Measurements from ENCODE around the gene NDUFAF8.

The NDUFAF8 gene

DNA sequence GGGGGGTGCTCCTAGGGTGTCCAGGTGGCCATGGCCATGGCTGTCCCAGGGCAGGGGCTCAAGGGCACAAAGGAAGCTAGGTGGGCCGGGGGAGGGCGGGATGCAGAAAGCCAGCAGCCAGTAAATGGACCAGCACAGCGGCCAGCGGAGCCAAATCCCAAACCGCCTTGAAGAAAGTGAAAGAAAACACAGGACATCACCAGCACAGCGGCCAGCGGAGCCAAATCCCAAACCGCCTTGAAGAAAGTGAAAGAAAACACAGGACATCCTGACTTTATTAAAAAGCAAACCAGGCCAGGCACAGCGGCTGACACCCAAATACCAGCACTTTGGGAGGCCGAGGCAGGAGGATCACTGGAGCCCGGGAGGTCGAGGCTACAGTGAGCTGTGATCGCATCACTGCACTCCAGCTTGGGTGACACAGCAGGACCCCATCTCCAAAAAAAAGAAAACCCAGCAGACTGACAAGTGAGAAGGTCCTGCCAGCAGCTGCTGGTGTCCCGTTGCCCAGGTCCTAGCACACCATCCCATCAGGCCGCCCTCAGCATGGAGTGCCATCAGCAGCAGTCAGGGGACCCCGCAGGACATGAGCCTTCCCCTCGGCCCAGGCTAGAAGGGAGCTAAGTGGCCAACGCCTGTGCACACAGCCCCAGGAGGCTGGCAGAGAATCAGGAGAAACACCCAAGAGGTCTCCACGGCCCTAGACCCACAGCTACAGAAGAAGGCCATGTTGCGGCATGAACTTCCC, 39.0 kb downstream of the NDUFAF8 start:
- DNase-seq, result no peak

DNA sequence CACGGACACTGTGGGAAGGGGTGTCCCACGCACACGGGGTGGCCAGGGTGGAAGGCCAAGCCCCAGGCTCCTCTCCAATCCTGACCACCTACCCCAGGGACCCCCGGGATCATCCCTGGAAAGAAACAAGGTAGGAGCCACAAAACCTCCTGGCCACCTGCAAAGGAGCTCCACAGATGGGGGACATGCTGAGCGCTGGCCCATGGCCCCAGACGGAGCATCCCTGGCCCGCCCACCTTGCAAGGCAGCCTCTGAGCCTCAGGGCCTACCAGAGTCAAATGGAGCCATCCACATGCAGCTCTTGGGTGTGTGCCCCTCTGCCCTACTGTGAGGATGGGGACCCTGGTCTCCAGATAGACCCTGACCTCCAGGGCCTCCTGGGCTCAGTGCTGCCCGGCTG, 39.7 kb downstream of the NDUFAF8 start:
- no peak for DNase-seq

DNA sequence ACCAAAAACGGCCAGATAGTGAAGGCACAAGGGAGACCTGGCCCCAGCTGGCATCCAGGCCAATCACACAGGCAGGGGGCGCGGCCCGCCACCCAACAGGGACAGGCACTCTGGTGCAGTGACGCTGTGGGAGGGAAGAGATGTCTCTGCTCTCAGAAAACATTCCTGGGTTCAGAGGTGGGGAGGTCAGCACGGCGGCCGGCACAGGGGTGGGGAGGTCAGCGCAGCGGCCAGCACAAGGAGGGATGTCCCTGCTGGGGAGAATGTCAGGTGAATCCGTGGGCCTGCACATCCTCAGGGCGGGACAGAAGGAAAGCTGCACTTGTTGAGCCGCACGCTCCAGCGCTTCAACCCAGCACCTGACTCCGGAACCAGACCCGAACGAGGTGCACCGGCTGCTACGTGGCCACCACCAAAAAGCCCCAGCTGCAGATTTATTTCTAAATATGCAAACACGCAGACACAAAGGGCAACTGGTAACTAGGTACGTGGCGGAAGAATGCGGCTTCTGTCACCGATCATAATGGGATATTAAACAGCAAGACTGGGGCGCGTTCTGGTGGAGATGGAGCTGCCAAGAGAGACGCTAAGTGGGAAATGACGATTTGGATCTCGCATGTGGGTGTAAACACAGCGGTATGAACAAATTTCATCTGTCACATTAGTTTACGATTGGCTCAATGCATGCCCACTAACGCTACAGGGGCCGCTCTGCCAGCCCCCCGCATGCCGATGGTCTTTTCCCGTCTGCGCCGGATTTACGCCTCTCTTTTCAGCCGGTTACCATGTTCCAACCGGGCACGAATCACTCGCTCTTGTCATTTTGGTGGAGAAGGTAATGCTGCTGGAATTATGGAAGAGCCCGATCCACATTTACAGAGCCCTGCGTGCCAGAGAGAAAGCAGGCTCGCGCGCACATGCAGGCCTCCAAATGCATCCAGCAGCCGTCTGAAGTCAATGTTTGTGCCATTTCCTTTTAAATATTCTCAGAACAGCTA, 40.5 kb downstream of the NDUFAF8 start:
- DNase-seq, result no peak

DNA sequence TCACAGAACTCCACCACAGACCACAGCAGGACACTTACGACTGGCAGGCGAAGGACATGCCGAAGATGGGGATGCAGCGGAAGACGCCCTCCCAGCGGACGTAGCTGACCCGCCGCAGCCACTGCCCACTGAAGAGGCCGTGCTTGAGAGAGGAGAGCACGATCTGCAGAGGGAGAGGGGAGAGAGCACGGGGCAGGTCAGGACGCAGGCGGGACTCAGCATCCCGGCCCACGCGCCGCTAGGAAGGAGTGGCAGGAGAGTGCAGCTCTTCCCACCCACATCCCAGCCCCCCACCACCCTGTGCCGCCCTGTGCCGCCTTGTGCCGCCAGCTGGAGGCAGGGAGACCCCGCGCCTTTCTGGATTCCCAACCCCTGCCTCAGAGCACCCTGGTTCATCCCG, 41.5 kb downstream of the NDUFAF8 start:
- no peak for DNase-seq

DNA sequence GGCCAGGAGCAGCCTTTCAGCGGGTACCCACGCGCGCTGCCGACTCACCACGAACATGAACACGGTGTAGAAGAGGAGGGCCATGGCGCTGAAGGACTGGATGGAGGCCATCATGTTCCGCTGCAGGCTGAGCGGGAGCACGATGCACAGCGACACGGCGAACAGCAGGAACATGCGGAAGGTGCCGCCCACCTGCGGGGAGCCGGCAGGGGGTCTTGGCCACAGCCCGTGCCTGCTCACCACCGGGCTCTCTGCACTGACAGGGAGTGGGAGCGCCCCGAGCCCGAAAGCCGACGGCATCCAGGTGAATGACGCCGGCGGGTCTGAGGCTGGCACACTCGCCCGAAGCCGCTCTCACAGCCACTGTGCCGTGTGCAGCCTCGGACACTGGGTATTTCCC, 43.0 kb downstream of the NDUFAF8 start:
- no peak for DNase-seq

DNA sequence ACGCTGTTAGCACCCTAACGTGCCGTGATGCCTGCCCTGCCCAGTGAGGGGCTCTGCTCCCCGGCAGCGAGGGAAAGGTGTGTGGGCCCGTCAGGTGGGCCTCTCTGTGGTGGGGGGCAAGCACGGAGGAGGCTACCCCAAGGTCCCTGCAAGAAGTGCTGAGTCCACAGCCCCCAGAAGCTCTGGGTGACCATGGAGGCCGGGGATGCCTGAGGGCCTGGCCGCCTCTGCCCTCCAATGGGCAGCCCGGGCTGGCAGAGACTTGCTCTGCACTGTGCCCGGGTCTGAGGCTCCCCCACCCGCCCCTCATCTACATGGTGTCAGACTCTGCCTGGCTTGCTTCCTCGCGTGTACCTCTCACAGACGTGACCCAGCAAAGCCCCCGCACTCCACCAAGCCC, 43.8 kb downstream of the NDUFAF8 start:
- DNase-seq, result no peak

DNA sequence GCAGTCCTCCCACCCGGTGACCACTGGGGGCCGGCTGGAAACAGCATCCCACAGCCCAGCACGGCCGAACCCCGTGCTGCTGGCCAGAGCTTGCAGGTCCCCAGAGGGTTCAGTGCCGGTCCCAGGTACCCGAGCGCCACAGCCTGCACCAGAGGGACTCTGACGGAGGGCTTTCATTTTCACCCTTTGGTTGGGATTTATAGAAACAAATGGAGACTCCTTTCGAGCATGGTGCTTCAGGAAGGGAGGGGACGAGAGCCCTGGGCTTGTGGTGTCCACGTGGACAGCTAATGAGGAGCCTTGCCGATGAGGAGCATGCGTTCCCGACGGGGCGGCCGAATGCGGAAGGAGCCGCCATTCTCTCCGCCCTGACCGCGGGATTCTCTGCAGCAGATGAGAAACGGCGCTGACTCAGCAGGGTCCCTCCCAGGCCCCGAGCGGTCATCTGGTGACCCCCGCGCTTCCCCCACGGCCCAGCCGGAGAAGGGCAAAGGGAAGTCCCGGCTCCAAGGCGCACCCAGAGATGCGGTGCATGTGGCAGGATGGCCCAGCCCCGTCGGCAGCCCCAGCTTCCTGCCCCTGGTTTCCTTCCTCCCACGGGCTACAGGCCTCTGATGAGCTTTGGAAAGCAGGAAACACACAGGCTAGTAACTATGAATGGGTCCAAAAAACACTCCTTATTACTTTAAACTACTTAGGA, 46.2 kb downstream of the NDUFAF8 start:
- DNase-seq, result peak; percentile 68

DNA sequence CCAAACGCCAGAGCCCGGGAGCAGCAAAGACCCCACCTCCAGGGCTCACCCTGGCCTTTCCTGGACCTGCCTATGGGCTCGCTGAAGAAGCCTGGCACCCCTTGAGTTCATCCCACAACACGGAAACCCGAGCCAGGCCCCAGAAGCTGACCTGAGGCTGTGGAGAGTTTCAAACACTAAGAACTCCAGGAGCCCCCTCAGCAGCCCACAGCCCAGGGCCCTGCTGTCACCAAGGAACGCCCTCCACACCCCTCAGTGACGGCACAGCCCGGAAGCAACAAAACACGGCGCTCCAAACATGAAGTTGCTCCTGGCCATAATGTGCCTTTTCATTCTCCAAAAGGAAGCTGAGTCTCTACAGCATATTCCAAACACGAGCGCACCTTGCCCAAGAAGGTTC, 46.8 kb downstream of the NDUFAF8 start:
- no peak for DNase-seq

DNA sequence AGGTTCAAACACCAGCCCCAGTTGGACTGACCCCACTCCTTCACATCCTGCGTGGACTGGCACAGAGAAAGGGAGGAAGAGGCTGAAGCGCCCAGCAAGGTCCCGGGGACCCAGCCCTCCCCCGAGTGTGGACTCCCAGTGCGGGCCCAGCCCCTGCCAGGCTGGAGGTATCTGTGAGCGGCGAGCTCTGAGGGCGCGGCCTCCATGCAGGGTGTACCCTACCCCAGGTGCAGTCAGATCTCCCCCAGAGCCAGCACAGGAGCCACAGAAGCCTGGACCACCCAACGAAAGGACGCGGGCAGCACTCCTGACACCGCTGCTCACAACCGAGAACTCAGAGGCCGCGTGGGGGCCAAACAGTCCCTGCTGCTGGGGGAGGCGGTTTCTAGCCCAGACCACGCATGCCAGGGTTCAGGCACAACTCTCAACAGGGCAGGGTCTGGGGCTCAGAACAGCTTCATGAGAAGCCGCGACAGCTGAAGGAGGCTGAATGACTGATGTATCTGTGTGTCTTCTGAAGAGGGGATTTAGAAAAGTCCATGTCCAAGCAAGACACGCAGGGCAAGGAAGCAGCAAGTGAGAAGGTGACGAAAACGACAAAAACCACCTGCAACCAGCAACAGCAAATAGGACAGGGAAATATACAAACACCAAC, 47.5 kb downstream of the NDUFAF8 start:
- no peak for DNase-seq

DNA sequence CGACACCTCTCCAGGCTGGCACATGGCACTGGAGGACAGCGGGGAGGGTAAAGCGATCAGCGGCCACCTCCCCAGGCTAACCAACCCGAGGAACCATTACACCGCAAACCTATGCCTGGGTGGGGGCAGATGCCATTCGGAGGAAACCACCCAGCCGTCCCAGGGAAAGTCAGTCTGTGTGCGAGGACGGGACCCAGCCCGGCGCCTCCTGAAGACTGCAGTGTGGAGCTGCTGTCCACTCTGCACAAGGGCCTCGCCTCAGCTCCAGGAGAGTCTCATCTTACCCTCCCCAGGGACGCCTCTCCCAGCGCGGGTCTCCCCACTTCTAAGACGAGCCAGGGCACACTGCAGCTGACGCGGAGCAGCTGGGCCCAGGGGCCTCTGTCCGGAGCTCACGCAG, 48.0 kb downstream of the NDUFAF8 start:
- no peak for DNase-seq

DNA sequence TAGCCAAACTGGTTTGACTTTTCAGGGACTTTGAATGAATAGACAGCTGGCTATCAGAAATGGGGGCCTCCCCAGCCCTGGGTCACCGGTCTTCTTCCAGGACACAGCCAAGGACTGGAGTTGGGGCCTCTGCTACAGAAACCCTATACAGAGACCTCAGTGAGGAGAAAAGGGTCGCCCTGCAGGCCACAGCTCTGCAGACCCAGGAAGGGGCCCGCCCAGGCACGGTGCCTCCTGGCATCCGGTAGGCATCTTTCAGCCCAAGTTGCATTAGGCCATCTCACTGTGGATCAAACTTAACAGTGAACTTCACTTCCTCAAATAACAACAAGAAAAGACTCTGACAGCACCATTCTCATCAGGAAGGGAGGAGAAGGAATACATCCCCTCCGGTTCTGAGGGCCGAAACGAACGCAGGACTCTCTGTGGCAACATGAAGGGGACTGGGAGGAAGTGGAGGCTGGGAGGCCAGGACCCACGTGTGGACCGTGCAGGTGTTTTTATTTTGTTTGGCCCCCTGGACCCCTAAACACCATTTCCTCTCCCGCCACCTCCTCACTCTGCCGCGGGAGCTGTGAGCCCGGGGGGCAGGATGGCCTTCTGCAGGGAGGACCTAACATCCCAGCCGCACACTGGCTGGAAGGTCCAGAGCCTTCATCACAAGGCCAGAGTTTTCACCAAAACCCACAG, 48.8 kb downstream of the NDUFAF8 start:
- peak; percentile 16 for DNase-seq

DNA sequence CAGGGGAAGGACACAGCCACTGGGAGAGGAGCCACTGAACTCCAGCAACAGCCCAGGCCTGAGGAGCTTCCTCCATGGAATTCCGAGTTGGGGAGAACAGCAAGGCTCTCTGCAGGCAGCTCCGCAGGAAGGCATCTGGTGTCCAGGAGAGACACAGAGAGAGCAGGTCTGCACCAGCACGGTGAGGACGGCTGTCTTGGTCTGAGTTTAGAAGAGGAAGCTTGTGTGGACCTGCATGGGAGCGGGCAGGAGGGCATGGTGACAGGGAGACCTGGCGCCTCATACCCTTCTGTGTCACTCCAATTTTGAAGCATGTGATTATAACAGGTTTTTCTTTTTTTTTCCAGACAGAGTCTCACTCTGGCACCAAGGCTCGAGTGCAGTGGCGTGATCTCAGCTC, 49.6 kb downstream of the NDUFAF8 start:
- DNase-seq, result no peak

DNA sequence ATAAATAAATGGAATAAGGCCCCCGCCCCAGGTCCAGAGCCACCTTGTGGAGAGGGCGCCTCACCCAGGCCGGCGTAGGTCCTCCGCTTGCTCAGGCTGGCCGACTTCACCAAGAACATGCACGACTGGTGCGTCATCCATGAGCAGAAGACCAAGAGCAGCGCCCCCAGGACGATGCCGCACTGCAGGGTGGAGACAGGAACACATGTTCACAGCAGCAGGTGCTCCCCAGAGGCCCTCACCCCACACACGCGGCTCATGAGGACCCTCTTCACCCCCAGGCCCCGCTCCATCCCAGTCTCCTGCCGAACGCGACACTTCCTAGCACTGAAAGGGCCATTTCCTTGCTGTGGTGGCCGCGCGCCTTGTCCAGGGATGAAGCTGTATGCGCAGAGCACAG, 50.5 kb downstream of the NDUFAF8 start:
- DNase-seq, result no peak

DNA sequence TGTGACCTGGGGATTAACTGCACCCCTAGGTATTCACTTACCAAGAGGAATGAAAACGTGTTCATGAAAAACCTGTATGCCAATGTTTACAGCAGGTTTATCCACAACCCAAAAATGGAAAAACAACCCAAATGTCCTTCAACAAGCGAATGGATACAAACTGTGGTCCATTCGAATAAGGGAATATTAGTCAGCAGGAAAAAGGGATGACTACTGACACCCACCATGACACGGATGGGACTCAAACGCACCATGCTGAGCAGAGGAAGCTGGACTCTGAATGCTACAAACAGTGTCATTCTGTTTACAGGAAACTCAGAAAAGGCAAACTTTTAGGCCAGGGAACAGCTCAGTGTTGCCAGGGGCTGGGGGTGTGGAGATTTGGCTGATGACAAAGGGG, 51.1 kb downstream of the NDUFAF8 start:
- DNase-seq, result no peak

Data from CD4-positive, alpha-beta T cell treated with Interleukin-17A for 4 hours (primary cell).